Fibroblast of skin of right biceps (primary cell): Measurements from ENCODE around the gene NUDT4.
A peak's percentile ranks its signal among the peaks of the same experiment; 100 is the strongest.

Experiments
- DNase-seq: peaks from one replicate; pipeline ENCODE4 v3.0.0-alpha.2; 2013

Gene NUDT4

GRCh38 chr12:93377252-93378195, at the start of gene NUDT4:
Gene NUDT4, plus strand, starts transcription at chr12:93377925. Its CDS starts 398 bp downstream, at chr12:93378323.
- DNase-seq = peak; percentile 96

- no peak for DNase-seq
Observed at GRCh38 chr12:93333054-93333453, 44.7 kb upstream of the NUDT4 start.

- no peak for DNase-seq
Observed at GRCh38 chr12:93333828-93334227, 43.9 kb upstream of the NUDT4 start.

- DNase-seq = no peak
Observed at GRCh38 chr12:93335603-93336162, 42.0 kb upstream of the NUDT4 start.

- DNase-seq = peak; percentile 79
Observed at GRCh38 chr12:93336291-93336741, 41.4 kb upstream of the NUDT4 start.

GRCh38 chr12:93338598-93338997, 39.1 kb upstream of the NUDT4 start:
- no peak for DNase-seq

GRCh38 chr12:93339695-93340094, 38.0 kb upstream of the NUDT4 start:
- DNase-seq = no peak

- DNase-seq = no peak
Observed at GRCh38 chr12:93341409-93342049, 36.2 kb upstream of the NUDT4 start.

- DNase-seq = no peak
Observed at GRCh38 chr12:93347054-93347785, 30.5 kb upstream of the NUDT4 start.

- DNase-seq = no peak
Observed at GRCh38 chr12:93348575-93349435, 28.9 kb upstream of the NUDT4 start.

- DNase-seq = no peak
Observed at GRCh38 chr12:93351726-93352125, 26.0 kb upstream of the NUDT4 start.

- no peak for DNase-seq
Observed at GRCh38 chr12:93352321-93352720, 25.4 kb upstream of the NUDT4 start.

GRCh38 chr12:93356214-93356613, 21.5 kb upstream of the NUDT4 start:
- no peak for DNase-seq

GRCh38 chr12:93358058-93358457, 19.7 kb upstream of the NUDT4 start:
- DNase-seq = no peak

- no peak for DNase-seq
Observed at GRCh38 chr12:93358821-93359220, 18.9 kb upstream of the NUDT4 start.

GRCh38 chr12:93360688-93361087, 17.0 kb upstream of the NUDT4 start:
- DNase-seq = no peak

GRCh38 chr12:93361151-93361919, 16.4 kb upstream of the NUDT4 start:
- DNase-seq = no peak

GRCh38 chr12:93363841-93364297, 13.9 kb upstream of the NUDT4 start:
- DNase-seq = no peak

- DNase-seq = no peak
Observed at GRCh38 chr12:93365616-93366405, 11.9 kb upstream of the NUDT4 start.

- no peak for DNase-seq
Observed at GRCh38 chr12:93366422-93366821, 11.3 kb upstream of the NUDT4 start.
